Fibroblast of peridontal ligament (primary cell): ENCODE measurements around the gene OR52E2.

Experiments used
- DNase-seq: peaks from one replicate; pipeline ENCODE4 v3.0.0-alpha.2; 2010; ENCODE audit errors: extremely low read depth

OR52E2 gene

GRCh38 chr11:5013012-5013411 is 46.4 kb downstream of the OR52E2 start:
- DNase-seq: no peak

- DNase-seq: no peak
Measured at GRCh38 chr11:5011254-5011653, 48.2 kb downstream of the OR52E2 start.
